ENCODE data around the gene GMCL2. TPM values are rescaled to one million over a fixed set of nuclear protein-coding genes. Genes with fewer than 3 reads are reported as not detected.

Gene GMCL2
- total and polyA plus RNA-seq, 2 experiments from 2014 or later: 0.07 TPM; not detected in 1

DNA sequence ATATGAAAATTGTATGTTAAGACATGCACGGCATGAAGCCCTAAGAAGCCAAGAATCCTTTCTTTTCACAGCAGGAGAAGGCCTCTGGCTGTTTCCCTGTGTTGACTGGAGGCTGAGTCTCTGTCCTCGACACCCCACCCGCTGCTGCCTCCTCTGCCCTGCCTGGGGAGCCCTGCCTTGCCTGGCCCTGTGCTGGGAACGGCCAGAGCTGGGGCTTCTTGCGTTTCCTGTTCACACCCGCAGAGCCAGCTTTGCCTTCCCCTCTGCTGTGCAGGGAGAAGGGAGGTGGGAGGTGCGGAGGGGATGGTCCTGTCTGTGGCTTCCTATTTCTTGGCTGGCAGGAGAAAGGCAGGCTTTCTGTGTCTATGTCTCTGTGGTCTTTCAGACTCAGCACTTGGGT lies 6.9 kb upstream of the GMCL2 start:
- Histone ChIP-seq H3K27ac (ENCODE audit: low read depth) (no peak overlapping the region), H3F3A (replicated peaks; ENCODE audit: low read depth) (0 out of 2 replicates have a peak, but pooled peaks cover 3% of the 10 kb centered on the region), H3K79me2 (replicated peaks; ENCODE audit: insufficient read depth) (no peaks in the 10 kb centered on the region), H3K4me3 (no peak overlapping the region), H3K4me2 (no peak overlapping the region), H2AFZ (no peak overlapping the region), H4K20me1 (replicated peaks; ENCODE audit: insufficient read depth) (no peaks in the 10 kb centered on the region), H3K9me2 (ENCODE audit: insufficient read depth) (no peaks in the 10 kb centered on the region), H3K4me1 (ENCODE audit: insufficient read depth) (no peaks in the 10 kb centered on the region), H3K36me3 (ENCODE audit: insufficient read depth) (0 out of 2 replicates have a peak, but pooled peaks cover 2% of the 10 kb centered on the region), H3K27me3 (ENCODE audit: insufficient read depth) (no peaks in the 10 kb centered on the region)
- TF ChIP-seq JUNB (IDR thresholded peaks at IDR 0.05; ENCODE audit: unreplicated experiment) (no peak), STAT1 (IDR thresholded peaks at IDR 0.05; ENCODE audit: unreplicated experiment) (no peak), POLR2AphosphoS5 (IDR thresholded peaks at IDR 0.05; ENCODE audit: low read depth) (no peak)
- TF ChIP-seq, protein P1, sequence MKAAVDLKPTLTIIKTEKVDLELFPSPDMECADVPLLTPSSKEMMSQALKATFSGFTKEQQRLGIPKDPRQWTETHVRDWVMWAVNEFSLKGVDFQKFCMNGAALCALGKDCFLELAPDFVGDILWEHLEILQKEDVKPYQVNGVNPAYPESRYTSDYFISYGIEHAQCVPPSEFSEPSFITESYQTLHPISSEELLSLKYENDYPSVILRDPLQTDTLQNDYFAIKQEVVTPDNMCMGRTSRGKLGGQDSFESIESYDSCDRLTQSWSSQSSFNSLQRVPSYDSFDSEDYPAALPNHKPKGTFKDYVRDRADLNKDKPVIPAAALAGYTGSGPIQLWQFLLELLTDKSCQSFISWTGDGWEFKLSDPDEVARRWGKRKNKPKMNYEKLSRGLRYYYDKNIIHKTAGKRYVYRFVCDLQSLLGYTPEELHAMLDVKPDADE (IDR thresholded peaks at IDR 0.05): no peak
- TF ChIP-seq, protein P2, sequence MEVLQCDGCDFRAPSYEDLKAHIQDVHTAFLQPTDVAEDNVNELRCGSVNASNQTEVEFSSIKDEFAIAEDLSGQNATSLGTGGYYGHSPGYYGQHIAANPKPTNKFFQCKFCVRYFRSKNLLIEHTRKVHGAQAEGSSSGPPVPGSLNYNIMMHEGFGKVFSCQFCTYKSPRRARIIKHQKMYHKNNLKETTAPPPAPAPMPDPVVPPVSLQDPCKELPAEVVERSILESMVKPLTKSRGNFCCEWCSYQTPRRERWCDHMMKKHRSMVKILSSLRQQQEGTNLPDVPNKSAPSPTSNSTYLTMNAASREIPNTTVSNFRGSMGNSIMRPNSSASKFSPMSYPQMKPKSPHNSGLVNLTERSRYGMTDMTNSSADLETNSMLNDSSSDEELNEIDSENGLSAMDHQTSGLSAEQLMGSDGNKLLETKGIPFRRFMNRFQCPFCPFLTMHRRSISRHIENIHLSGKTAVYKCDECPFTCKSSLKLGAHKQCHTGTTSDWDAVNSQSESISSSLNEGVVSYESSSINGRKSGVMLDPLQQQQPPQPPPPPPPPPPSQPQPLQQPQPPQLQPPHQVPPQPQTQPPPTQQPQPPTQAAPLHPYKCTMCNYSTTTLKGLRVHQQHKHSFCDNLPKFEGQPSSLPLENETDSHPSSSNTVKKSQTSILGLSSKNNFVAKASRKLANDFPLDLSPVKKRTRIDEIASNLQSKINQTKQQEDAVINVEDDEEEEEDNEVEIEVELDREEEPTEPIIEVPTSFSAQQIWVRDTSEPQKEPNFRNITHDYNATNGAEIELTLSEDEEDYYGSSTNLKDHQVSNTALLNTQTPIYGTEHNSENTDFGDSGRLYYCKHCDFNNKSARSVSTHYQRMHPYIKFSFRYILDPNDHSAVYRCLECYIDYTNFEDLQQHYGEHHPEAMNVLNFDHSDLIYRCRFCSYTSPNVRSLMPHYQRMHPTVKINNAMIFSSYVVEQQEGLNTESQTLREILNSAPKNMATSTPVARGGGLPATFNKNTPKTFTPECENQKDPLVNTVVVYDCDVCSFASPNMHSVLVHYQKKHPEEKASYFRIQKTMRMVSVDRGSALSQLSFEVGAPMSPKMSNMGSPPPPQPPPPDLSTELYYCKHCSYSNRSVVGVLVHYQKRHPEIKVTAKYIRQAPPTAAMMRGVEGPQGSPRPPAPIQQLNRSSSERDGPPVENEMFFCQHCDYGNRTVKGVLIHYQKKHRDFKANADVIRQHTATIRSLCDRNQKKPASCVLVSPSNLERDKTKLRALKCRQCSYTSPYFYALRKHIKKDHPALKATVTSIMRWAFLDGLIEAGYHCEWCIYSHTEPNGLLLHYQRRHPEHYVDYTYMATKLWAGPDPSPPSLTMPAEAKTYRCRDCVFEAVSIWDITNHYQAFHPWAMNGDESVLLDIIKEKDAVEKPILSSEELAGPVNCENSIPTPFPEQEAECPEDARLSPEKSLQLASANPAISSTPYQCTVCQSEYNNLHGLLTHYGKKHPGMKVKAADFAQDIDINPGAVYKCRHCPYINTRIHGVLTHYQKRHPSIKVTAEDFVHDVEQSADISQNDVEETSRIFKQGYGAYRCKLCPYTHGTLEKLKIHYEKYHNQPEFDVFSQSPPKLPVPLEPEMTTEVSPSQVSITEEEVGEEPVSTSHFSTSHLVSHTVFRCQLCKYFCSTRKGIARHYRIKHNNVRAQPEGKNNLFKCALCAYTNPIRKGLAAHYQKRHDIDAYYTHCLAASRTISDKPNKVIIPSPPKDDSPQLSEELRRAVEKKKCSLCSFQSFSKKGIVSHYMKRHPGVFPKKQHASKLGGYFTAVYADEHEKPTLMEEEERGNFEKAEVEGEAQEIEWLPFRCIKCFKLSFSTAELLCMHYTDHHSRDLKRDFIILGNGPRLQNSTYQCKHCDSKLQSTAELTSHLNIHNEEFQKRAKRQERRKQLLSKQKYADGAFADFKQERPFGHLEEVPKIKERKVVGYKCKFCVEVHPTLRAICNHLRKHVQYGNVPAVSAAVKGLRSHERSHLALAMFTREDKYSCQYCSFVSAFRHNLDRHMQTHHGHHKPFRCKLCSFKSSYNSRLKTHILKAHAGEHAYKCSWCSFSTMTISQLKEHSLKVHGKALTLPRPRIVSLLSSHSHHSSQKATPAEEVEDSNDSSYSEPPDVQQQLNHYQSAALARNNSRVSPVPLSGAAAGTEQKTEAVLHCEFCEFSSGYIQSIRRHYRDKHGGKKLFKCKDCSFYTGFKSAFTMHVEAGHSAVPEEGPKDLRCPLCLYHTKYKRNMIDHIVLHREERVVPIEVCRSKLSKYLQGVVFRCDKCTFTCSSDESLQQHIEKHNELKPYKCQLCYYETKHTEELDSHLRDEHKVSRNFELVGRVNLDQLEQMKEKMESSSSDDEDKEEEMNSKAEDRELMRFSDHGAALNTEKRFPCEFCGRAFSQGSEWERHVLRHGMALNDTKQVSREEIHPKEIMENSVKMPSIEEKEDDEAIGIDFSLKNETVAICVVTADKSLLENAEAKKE (CRISPR knock-in tag; IDR thresholded peaks at IDR 0.05): no peak
- TF ChIP-seq, protein P3, sequence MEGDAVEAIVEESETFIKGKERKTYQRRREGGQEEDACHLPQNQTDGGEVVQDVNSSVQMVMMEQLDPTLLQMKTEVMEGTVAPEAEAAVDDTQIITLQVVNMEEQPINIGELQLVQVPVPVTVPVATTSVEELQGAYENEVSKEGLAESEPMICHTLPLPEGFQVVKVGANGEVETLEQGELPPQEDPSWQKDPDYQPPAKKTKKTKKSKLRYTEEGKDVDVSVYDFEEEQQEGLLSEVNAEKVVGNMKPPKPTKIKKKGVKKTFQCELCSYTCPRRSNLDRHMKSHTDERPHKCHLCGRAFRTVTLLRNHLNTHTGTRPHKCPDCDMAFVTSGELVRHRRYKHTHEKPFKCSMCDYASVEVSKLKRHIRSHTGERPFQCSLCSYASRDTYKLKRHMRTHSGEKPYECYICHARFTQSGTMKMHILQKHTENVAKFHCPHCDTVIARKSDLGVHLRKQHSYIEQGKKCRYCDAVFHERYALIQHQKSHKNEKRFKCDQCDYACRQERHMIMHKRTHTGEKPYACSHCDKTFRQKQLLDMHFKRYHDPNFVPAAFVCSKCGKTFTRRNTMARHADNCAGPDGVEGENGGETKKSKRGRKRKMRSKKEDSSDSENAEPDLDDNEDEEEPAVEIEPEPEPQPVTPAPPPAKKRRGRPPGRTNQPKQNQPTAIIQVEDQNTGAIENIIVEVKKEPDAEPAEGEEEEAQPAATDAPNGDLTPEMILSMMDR (conservative IDR thresholded peaks at IDR 0.05; ENCODE audit: low read depth in 2 of 2): no peak
- ATAC-seq: peak; percentile 44
- no peak overlapping the region for H3K4me3 Mint-ChIP-seq
- H3K4me1 Mint-ChIP-seq: peaks cover 20% of the 10 kb centered on the region
- peaks cover 17% of the 10 kb centered on the region for H3K27me3 Mint-ChIP-seq (ENCODE audit: insufficient read depth, low read depth, poor library complexity)
- H3K9me3 Mint-ChIP-seq: peaks cover 38% of the 10 kb centered on the region
- H3K36me3 Mint-ChIP-seq (ENCODE audit: low read depth): peaks cover 24% of the 10 kb centered on the region
- no peak for DNase-seq (ENCODE audit: low spot score)
- H3K27ac Mint-ChIP-seq: no peak overlapping the region

Measured in GM23338 (cell line).